Panc1 (cell line): ENCODE results near the gene RNF135. TPM values are rescaled to one million over a fixed set of nuclear protein-coding genes. Genes with fewer than 3 reads are reported as not detected.

ENCODE experiments used
- ATAC-seq: fragments of 200-7000 bp; cut with Tn5 transposase; 2 replicates; pipeline ENCODE4 v1.9.1; 2020; ENCODE audit warnings: mild to moderate bottlenecking, moderate library complexity
- BruUV-seq: library from RNA; stranded (reverse); fragments of 400-500 nt; replicated peaks from 2 replicates; lab custom pipeline; 2021; lab: Mats Ljungman, UMichigan
- CTCF ChIA-PET: fragments of 300-600 bp; sonication (Branson Sonifier 250); formaldehyde crosslinking; loops from one replicate; lab custom pipeline; 2022; ENCODE audit warnings: antibody characterized with exemption; lab: Charles Lee
- POLR2A ChIA-PET: fragments of 300-600 bp; sonication (Branson Sonifier 250); formaldehyde crosslinking; loops from one replicate; lab custom pipeline; 2022; ENCODE audit warnings: antibody characterized with exemption; lab: Charles Lee
- DNase-seq: peaks from one replicate; pipeline ENCODE4 v3.0.0-alpha.2; 2010; ENCODE audit warnings: low read depth, low spot score
- H3K27ac ChIP-seq: 2 replicates; pipeline ENCODE4 v1.5.1; 2011; ENCODE audit warnings: mild to moderate bottlenecking, low read length, inconsistent platforms
- H3K27me3 ChIP-seq: fragments of 200-500 bp; sonication (Bioruptor generic); 2 replicates; pipeline ENCODE4 v1.6.0; 2014; ENCODE audit warnings: low read length, inconsistent platforms; ENCODE audit not compliant: control insufficient read depth, insufficient read depth
- H3K36me3 ChIP-seq: fragments of 200-500 bp; sonication (Bioruptor generic); 2 replicates; pipeline ENCODE4 v1.5.1; 2014; ENCODE audit warnings: inconsistent platforms, mild to moderate bottlenecking, low read length, moderate library complexity; ENCODE audit not compliant: control insufficient read depth, insufficient read depth
- H3K4me1 ChIP-seq: 2 replicates; pipeline ENCODE4 v1.5.1; 2011; ENCODE audit warnings: inconsistent platforms, mild to moderate bottlenecking, low read length, moderate library complexity; ENCODE audit not compliant: control insufficient read depth, insufficient read depth
- H3K4me3 ChIP-seq, 2 experiments: 2 replicates each; pipeline ENCODE4 v1.5.1; 2011 to 2012; ENCODE audit warnings: low read depth in 2 of 2, low read length in 2 of 2, mild to moderate bottlenecking in 2 of 2, inconsistent platforms in 1 of 2, moderate library complexity in 1 of 2
- H3K9me3 ChIP-seq: fragments of 200-500 bp; sonication (Bioruptor generic); 2 replicates; pipeline ENCODE4 v1.5.1; 2014; ENCODE audit warnings: low read depth, mild to moderate bottlenecking, inconsistent platforms, low read length, moderate library complexity; ENCODE audit not compliant: control insufficient read depth, insufficient read depth
- CTCF ChIP-seq: fragments of 450-650 bp; IDR thresholded peaks from 2 replicates; pipeline ENCODE4 v1.5.1; 2017; ENCODE audit warnings: mild to moderate bottlenecking
- POLR2AphosphoS5 ChIP-seq: IDR thresholded peaks from 2 replicates; pipeline ENCODE4 v1.6.1; 2012; ENCODE audit warnings: mild to moderate bottlenecking, low read depth, low read length, moderate library complexity
- REST ChIP-seq, 2 experiments: IDR thresholded peaks; 2 replicates each; pipeline ENCODE4 v1.6.1; 2011 to 2012; ENCODE audit warnings: low read depth in 2 of 2, control low read depth in 1 of 2, low read length in 1 of 2, mild to moderate bottlenecking in 1 of 2, moderate library complexity in 1 of 2; ENCODE audit not compliant: insufficient read depth in 1 of 2
- SIN3A ChIP-seq: IDR thresholded peaks from 2 replicates; pipeline ENCODE4 v1.6.1; 2012; ENCODE audit warnings: low read depth, mild to moderate bottlenecking, low read length, moderate library complexity, borderline replicate concordance; ENCODE audit not compliant: insufficient read depth
- TCF7L2 ChIP-seq: IDR thresholded peaks from 2 replicates; pipeline ENCODE4 v1.6.1; 2011; ENCODE audit warnings: mild to moderate bottlenecking, low read depth, low read length, inconsistent platforms
- in situ Hi-C: cut with HindIII; loops from 2 replicates; pipeline ENCODE4 v1.10.0; 2016; ENCODE audit warnings: low sequenced_read_pairs, low pct_unique_long_range_greater_than_20kb
- intact Hi-C: fragments of 100-400 bp; cut with micrococcal nuclease; formaldehyde crosslinking; loops from one replicate; pipeline ENCODE4 v1.10.0; 2022; ENCODE audit not compliant: unreplicated experiment
- total RNA-seq: library from RNA; stranded (reverse); gene quantifications from one replicate; pipeline ENCODE4 v1.2.1, GENCODE V29; 2021; ENCODE audit not compliant: unreplicated experiment

RNF135 gene
- total RNA-seq, 1 experiment from 2014 or later: 41.8 TPM

- in situ Hi-C loops: no loop called here
- Histone ChIP-seq H3K9me3 (no peaks in the 10 kb centered on the region), H3K4me1 (no peaks in the 10 kb centered on the region), H3K27me3 (no peaks in the 10 kb centered on the region), H3K36me3 (no peaks in the 10 kb centered on the region), H3K27ac (no peak overlapping the region), H3K4me3 (no peak overlapping the region)
- no TSS peak for BruUV-seq
- intact Hi-C loops: no loop called here
- ATAC-seq: no peak
- TF ChIP-seq POLR2AphosphoS5: no peak
- no peak for TF ChIP-seq REST (IDR thresholded peaks at IDR 0.05; ENCODE audit: insufficient read depth in 1 of 2, low read depth in 2 of 2, low read length in 1 of 2)
- no peak for TF ChIP-seq SIN3A
- TF ChIP-seq TCF7L2: no peak
- no peak for DNase-seq
- POLR2A ChIA-PET: no interaction called here
- CTCF ChIA-PET: interaction anchor here (0.6 kb wide), 1 partner anchor 337 kb away, joined by 4 read pairs; no protein-coding TSS in a partner anchor
Measured at GRCh38 chr17:31003225-31003866, 32.5 kb downstream of the RNF135 start.

GRCh38 chr17:31004160-31004559, 33.3 kb downstream of the RNF135 start:
- Histone ChIP-seq H3K27me3 (no peaks in the 10 kb centered on the region), H3K9me3 (no peaks in the 10 kb centered on the region), H3K4me1 (no peaks in the 10 kb centered on the region), H3K27ac (no peak overlapping the region), H3K36me3 (no peaks in the 10 kb centered on the region), H3K4me3 (no peak overlapping the region)
- ATAC-seq (no peak), DNase-seq (no peak)
- TF ChIP-seq SIN3A: no peak
- no peak for TF ChIP-seq REST (IDR thresholded peaks at IDR 0.05; ENCODE audit: insufficient read depth in 1 of 2, low read depth in 2 of 2, low read length in 1 of 2)
- TF ChIP-seq POLR2AphosphoS5: no peak
- no peak for TF ChIP-seq TCF7L2
- TF ChIP-seq CTCF: no peak
- intact Hi-C loops: no loop called here
- no TSS peak for BruUV-seq
- in situ Hi-C loops: no loop called here
- POLR2A ChIA-PET: no interaction called here
- CTCF ChIA-PET: no interaction called here
